Right lobe of liver (tissue), 6 donors: ENCODE results near the gene MYO5B. TPM values are rescaled to one million over a fixed set of nuclear protein-coding genes. Genes with fewer than 3 reads are reported as not detected.

Experiments
- ATAC-seq, 4 donors: fragments of 200-7000 bp; cut with Tn5 transposase; one replicate each; pipeline ENCODE4 v1.9.1; 2020; ENCODE audit warnings: mild to moderate bottlenecking in 4 of 4, moderate library complexity in 4 of 4
- DNase-seq, 3 donors: peaks; one replicate each; pipeline ENCODE4 v3.0.0-alpha.2; 2020
- H3K27ac ChIP-seq, 3 donors: fragments of 200-600 bp; one replicate each; pipeline ENCODE4 v1.8.0; 2022
- H3K27me3 ChIP-seq, 2 donors: fragments of 200-600 bp; one replicate each; pipeline ENCODE4 v1.8.0; 2022
- H3K36me3 ChIP-seq, 4 donors: fragments of 200-600 bp; sonication (generic) in 1 of 4; one replicate each; pipeline versions ENCODE4 v1.5.1 to v1.8.0; 2017 to 2022; ENCODE audit warnings: control low read depth in 1 of 4
- H3K4me1 ChIP-seq, 4 donors: fragments of 200-600 bp; sonication (generic) in 1 of 4; one replicate each; pipeline versions ENCODE4 v1.5.1 to v1.8.0; 2017 to 2022; ENCODE audit warnings: control low read depth in 1 of 4
- H3K4me3 ChIP-seq, 3 donors: fragments of 200-600 bp; one replicate each; pipeline ENCODE4 v1.8.0; 2022
- H3K9me3 ChIP-seq, 4 donors: fragments of 200-600 bp; sonication (generic) in 1 of 4; one replicate each; pipeline versions ENCODE4 v1.5.1 to v1.8.0; 2017 to 2022; ENCODE audit warnings: control low read depth in 1 of 4
- CTCF ChIP-seq, 4 donors: fragments of 200-600 bp in 3 of 4; fragments of 450-650 bp in 1 of 4; IDR thresholded peaks; one replicate each; pipeline versions ENCODE4 v1.5.1 to v1.8.0; 2016 to 2022; ENCODE audit warnings: antibody characterized with exemption in 4 of 4, mild to moderate bottlenecking in 2 of 4
- POLR2A ChIP-seq: fragments of 450-650 bp; IDR thresholded peaks from one replicate; pipeline ENCODE4 v1.6.1; 2017; ENCODE audit warnings: antibody characterized with exemption, mild to moderate bottlenecking
- WGBS: methylation state at CpG from one replicate; pipeline ENCODE4 v1.1.6; 2018; ENCODE audit warnings: low coverage, low lambda C conversion rate; ENCODE audit not compliant: insufficient coverage; ENCODE audit errors: missing lambda C conversion rate; 5-methylcytosine and 5-hydroxymethylcytosine counted together
- intact Hi-C, 2 donors: fragments of 100-400 bp; cut with DNase I; formaldehyde crosslinking; loops; one replicate each; pipeline versions ENCODE4 v1.11.2 to v1.14.1; 2022
- total RNA-seq, 6 experiments: library from RNA; depleted of rRNA in 2 of 6; stranded (reverse); fragments of >200 nt in 2 of 6; fragmentation: NEBNext Ultra II Directional in 3 of 6; extraction: Animal tissue kit (Norgen Biotek cat#: 25700) in 3 of 6; gene quantifications; one replicate each; pipeline versions ENCODE4 v1.1.0 to v1.2.4, GENCODE V29; 2016 to 2023
- donor health status: DM: no; HTN: yes; CAD: no.
- donor health status: DM: no; HTN: no; CAD: no.
- donor health status: DM: no; HTN: no; CAD: no.
- donor health status: DM: no; HTN: yes; CAD: no.
- donor health status: DM: no; HTN: yes; CAD: no.

The MYO5B gene
- total RNA-seq, 6 experiments from 2014 or later, result 13.4 to 25.1 (median 16.6) TPM

- H3K27me3 ChIP-seq, result no peaks in the 10 kb centered on the region
- no peak overlapping the region for H3K4me3 ChIP-seq
- H3K36me3 ChIP-seq, result no peaks in the 10 kb centered on the region
- TF ChIP-seq CTCF (IDR thresholded peaks at IDR 0.05), result no peak
- TF ChIP-seq POLR2A, result no peak
- no peaks in the 10 kb centered on the region for H3K4me1 ChIP-seq
- 85% methylated on average over 4 of the region's 7 CpGs for WGBS
- intact Hi-C loops, result loop anchor here in 1 of 2 donors (10.0 kb wide), 1 partner anchor 88 kb away; no protein-coding TSS in a partner anchor
- no peak overlapping the region for H3K27ac ChIP-seq
- no peaks in the 10 kb centered on the region for H3K9me3 ChIP-seq
- ATAC-seq (no peak), DNase-seq (no peak)
Observed at GRCh38 chr18:49853011-49853410, 341.9 kb downstream of the MYO5B start.

GRCh38 chr18:49851624-49852023 is 343.3 kb downstream of the MYO5B start:
- H3K4me1 ChIP-seq, result no peaks in the 10 kb centered on the region
- no peak for DNase-seq
- 70% methylated on average over 2 of the region's 4 CpGs for WGBS
- no peaks in the 10 kb centered on the region for H3K27me3 ChIP-seq
- H3K9me3 ChIP-seq, result no peaks in the 10 kb centered on the region
- H3K4me3 ChIP-seq, result no peak overlapping the region
- no peak for TF ChIP-seq CTCF (IDR thresholded peaks at IDR 0.05)
- no peak for TF ChIP-seq POLR2A
- H3K27ac ChIP-seq, result no peak overlapping the region
- no peaks in the 10 kb centered on the region for H3K36me3 ChIP-seq
- intact Hi-C loops, result loop anchor here in 1 of 2 donors (10.0 kb wide), 1 partner anchor 87 kb away; no protein-coding TSS in a partner anchor
- ATAC-seq, result no peak

DNA sequence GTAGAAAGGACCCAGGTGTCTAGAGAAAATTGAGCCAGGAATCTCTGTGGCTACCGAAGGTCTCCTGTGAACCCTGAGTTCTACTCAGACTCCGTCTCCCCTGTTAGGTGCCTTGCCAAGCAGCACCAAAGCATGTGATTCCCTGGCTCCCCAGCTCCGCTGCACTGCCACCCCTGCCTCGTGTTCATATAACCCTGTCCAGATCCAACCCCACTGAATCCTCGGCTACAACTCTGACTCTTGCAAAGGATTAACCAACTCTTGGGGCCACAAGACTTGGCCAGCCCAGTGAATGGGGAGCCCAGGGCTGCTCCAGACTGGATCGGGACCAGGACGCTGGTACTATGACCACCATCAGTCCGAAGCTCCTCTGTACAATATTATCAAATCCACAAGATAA is 344.3 kb downstream of the MYO5B start:
- WGBS, result 98% methylated on average over 8 of the region's 8 CpGs
- no peaks in the 10 kb centered on the region for H3K9me3 ChIP-seq
- intact Hi-C loops, result loop anchor here in 1 of 2 donors (10.0 kb wide), 1 partner anchor 86 kb away; no protein-coding TSS in a partner anchor
- ATAC-seq, result no peak
- DNase-seq, result peak in 1 of 3 donors; percentile 27
- no peak overlapping the region for H3K4me3 ChIP-seq
- no peaks in the 10 kb centered on the region for H3K4me1 ChIP-seq
- TF ChIP-seq CTCF (IDR thresholded peaks at IDR 0.05), result no peak
- TF ChIP-seq POLR2A, result no peak
- H3K36me3 ChIP-seq, result no peaks in the 10 kb centered on the region
- no peak overlapping the region for H3K27ac ChIP-seq
- H3K27me3 ChIP-seq, result no peaks in the 10 kb centered on the region

DNA sequence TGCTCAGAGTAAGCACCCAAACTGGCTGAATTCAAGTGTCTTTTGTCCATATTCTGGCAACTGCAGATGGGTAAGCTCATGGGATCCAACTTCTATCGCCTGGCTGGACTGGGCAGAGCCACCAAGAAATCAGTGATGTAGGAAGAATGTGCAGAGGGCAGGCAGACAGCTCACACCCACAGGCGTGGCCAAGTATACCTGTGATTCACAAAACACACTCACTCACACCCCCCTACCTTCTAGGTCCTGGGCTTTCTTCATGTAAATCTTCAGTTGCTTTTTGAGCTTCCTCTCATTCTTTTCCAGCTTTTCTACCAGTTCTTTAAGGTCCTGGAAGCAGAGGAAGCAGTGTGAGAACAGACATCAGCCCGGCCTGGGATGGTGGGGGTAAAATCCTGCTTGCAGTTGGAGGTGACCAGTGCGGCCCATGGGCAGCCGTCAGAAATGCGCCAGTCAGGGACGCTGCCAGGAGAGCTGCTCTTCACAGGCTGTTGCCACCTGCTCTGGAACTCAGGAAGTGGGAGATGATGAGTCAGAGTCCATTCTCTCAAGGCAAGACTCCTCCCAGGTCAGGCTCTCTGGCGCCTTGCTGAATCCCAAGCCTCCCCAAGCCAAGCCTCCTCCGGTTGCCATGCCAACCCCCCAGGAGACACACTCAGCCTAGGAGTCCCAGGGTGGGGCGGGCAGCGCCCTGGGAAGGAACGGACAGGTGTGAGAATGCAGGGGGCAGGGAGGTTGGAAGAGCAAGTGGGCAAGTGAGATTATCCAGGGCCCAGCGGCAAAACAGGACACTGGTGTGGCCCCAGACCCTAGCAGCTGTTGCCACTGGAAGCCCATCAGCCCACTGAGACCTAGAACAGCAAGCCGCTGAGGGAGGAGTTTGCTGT is 345.4 kb downstream of the MYO5B start:
- Histone ChIP-seq H3K36me3 (no peaks in the 10 kb centered on the region), H3K27ac (no peak overlapping the region), H3K4me1 (peaks cover 0 to 5% (median 0%) of the 10 kb centered on the region in 4 donors), H3K4me3 (no peak overlapping the region), H3K9me3 (no peaks in the 10 kb centered on the region), H3K27me3 (no peaks in the 10 kb centered on the region)
- peak; percentile 21 to 65 (median 32) for ATAC-seq
- 55% methylated on average over 5 of the region's 14 CpGs for WGBS
- TF ChIP-seq POLR2A, result no peak
- no peak for TF ChIP-seq CTCF (IDR thresholded peaks at IDR 0.05)
- intact Hi-C loops, result loop anchor here in 1 of 2 donors (10.0 kb wide), 2 partner anchors 85 to 335 kb away; no protein-coding TSS in a partner anchor
- DNase-seq, result peak in 1 of 3 donors; percentile 18
